ENCODE results near the gene LIG1. TPM values are rescaled to one million over a fixed set of nuclear protein-coding genes. Genes with fewer than 3 reads are reported as not detected.

Gene LIG1
- total and polyA plus RNA-seq, 2 of the 13 experiments (the other 11 are each of a cell fraction or from before 2014, with no cell fraction given), result 20.1 to 64.4 TPM

DNA sequence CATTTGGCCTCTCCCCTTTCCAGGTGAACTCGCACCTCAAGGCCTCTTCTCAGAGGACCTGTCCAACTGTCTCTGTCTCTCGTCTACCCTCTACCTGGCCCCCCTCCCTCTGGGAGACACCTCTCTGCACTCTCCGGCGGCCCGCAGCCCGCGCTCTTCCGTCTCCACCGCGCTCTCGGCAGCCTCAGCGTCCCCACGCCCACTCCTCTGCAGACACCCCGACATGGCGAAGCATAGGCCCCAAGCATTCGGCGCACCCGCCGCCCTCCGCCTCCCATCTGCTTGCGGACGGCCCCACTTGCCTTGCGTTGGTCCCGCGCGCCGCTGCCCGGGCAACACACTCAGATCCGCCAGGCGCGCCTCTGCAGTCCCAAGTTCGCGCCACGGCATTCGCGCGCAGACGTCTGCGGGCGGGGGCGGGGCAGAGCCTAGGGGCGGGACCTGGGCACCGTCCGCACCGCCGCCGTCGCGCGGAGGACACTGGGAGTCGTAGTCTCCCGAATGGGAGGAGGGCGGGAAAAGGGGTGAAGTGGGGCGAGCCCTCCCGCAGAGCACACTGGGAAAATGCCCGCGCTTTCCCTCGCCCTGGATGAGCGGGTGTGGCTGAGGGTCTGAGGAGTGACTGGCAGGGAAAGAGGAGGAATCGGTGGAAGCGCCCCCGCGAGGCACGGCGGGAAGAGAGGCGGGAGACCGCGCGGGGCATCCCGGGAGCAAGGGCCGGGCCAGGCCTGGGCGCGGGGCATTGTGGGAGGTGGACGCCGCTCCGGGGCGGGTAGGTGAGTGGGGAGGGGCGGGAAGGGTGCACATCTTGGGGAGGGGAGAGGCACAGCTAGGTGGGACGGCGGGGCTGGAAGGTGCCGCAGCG lies at the start of gene LIG1, which contains the start of gene ZSWIM9 (continued):
- TF ChIP-seq KLF9 (CRISPR knock-in tag; IDR thresholded peaks at IDR 0.05; ENCODE audit: low read depth) (peak; percentile 81; the same call in 1 of the 2 replicates), RNF2 (conservative IDR thresholded peaks at IDR 0.05; ENCODE audit: low read depth) (0 out of 2 replicates have a peak, but pooled peaks have one; percentile 16), HOXA5 (CRISPR knock-in tag; IDR thresholded peaks at IDR 0.05) (peak; percentile 37; the same call in 1 of the 2 replicates), U2AF1 (optimal IDR thresholded peaks at IDR 0.05; ENCODE audit: low read depth, low read length) (peak; percentile 70), ATF1 (CRISPR knock-in tag; IDR thresholded peaks at IDR 0.05) (peak; percentile 34; the same call in 1 of the 2 replicates), ZNF282 (IDR thresholded peaks at IDR 0.05; ENCODE audit: partially characterized antibody) (no peak), CAMTA2 (CRISPR knock-in tag; IDR thresholded peaks at IDR 0.05; ENCODE audit: borderline replicate concordance) (peak; percentile 38; the same call in 1 of the 2 replicates), EED (CRISPR knock-in tag; IDR thresholded peaks at IDR 0.05) (peak; percentile 77), HNRNPLL (IDR thresholded peaks at IDR 0.05; ENCODE audit: low read depth, low read length, poor library complexity, severe bottlenecking) (peak; percentile 89), ZNF773 (CRISPR knock-in tag; IDR thresholded peaks at IDR 0.05; ENCODE audit: borderline replicate concordance) (no peak)
- TF ChIP-seq, protein P1, sequence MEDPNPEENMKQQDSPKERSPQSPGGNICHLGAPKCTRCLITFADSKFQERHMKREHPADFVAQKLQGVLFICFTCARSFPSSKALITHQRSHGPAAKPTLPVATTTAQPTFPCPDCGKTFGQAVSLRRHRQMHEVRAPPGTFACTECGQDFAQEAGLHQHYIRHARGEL (CRISPR knock-in tag; IDR thresholded peaks at IDR 0.05), result no peak
- TF ChIP-seq, protein P2, sequence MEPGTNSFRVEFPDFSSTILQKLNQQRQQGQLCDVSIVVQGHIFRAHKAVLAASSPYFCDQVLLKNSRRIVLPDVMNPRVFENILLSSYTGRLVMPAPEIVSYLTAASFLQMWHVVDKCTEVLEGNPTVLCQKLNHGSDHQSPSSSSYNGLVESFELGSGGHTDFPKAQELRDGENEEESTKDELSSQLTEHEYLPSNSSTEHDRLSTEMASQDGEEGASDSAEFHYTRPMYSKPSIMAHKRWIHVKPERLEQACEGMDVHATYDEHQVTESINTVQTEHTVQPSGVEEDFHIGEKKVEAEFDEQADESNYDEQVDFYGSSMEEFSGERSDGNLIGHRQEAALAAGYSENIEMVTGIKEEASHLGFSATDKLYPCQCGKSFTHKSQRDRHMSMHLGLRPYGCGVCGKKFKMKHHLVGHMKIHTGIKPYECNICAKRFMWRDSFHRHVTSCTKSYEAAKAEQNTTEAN (CRISPR knock-in tag; conservative IDR thresholded peaks at IDR 0.05), result no peak
- TF ChIP-seq, protein P3, sequence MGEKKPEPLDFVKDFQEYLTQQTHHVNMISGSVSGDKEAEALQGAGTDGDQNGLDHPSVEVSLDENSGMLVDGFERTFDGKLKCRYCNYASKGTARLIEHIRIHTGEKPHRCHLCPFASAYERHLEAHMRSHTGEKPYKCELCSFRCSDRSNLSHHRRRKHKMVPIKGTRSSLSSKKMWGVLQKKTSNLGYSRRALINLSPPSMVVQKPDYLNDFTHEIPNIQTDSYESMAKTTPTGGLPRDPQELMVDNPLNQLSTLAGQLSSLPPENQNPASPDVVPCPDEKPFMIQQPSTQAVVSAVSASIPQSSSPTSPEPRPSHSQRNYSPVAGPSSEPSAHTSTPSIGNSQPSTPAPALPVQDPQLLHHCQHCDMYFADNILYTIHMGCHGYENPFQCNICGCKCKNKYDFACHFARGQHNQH (CRISPR knock-in tag; IDR thresholded peaks at IDR 0.05), result 0 out of 2 replicates have a peak, but pooled peaks have one; percentile 48
- TF ChIP-seq, protein P4, sequence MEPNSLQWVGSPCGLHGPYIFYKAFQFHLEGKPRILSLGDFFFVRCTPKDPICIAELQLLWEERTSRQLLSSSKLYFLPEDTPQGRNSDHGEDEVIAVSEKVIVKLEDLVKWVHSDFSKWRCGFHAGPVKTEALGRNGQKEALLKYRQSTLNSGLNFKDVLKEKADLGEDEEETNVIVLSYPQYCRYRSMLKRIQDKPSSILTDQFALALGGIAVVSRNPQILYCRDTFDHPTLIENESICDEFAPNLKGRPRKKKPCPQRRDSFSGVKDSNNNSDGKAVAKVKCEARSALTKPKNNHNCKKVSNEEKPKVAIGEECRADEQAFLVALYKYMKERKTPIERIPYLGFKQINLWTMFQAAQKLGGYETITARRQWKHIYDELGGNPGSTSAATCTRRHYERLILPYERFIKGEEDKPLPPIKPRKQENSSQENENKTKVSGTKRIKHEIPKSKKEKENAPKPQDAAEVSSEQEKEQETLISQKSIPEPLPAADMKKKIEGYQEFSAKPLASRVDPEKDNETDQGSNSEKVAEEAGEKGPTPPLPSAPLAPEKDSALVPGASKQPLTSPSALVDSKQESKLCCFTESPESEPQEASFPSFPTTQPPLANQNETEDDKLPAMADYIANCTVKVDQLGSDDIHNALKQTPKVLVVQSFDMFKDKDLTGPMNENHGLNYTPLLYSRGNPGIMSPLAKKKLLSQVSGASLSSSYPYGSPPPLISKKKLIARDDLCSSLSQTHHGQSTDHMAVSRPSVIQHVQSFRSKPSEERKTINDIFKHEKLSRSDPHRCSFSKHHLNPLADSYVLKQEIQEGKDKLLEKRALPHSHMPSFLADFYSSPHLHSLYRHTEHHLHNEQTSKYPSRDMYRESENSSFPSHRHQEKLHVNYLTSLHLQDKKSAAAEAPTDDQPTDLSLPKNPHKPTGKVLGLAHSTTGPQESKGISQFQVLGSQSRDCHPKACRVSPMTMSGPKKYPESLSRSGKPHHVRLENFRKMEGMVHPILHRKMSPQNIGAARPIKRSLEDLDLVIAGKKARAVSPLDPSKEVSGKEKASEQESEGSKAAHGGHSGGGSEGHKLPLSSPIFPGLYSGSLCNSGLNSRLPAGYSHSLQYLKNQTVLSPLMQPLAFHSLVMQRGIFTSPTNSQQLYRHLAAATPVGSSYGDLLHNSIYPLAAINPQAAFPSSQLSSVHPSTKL (CRISPR knock-in tag; IDR thresholded peaks at IDR 0.05), result no peak
- TF ChIP-seq, protein P5, sequence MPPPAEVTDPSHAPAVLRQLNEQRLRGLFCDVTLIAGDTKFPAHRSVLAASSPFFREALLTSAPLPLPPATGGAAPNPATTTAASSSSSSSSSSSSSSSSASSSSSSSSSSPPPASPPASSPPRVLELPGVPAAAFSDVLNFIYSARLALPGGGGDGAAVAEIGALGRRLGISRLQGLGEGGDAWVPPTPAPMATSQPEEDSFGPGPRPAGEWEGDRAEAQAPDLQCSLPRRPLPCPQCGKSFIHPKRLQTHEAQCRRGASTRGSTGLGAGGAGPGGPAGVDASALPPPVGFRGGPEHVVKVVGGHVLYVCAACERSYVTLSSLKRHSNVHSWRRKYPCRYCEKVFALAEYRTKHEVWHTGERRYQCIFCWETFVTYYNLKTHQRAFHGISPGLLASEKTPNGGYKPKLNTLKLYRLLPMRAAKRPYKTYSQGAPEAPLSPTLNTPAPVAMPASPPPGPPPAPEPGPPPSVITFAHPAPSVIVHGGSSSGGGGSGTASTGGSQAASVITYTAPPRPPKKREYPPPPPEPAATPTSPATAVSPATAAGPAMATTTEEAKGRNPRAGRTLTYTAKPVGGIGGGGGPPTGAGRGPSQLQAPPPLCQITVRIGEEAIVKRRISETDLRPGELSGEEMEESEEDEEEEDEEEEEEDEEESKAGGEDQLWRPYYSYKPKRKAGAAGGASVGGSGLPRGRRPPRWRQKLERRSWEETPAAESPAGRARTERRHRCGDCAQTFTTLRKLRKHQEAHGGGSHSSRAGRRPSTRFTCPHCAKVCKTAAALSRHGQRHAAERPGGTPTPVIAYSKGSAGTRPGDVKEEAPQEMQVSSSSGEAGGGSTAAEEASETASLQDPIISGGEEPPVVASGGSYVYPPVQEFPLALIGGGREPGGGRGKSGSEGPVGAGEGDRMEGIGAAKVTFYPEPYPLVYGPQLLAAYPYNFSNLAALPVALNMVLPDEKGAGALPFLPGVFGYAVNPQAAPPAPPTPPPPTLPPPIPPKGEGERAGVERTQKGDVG (CRISPR knock-in tag; IDR thresholded peaks at IDR 0.05; ENCODE audit: borderline replicate concordance), result no peak
